ENCODE data around the gene CCDC194. TPM values are rescaled to one million over a fixed set of nuclear protein-coding genes. Genes with fewer than 3 reads are reported as not detected.
A peak's percentile ranks its signal among the peaks of the same experiment; 100 is the strongest.
"Not testable (repeated sequence)": the region's sequence is repeated elsewhere in the genome, so short reads cannot be mapped to it uniquely, and the experiment has no call there.

CCDC194 gene
- total RNA-seq, 1 donor from 2014 or later = not detected

GRCh38 chr19:17379221-17379631, 14.8 kb downstream of the CCDC194 start:
- Histone ChIP-seq H3K9ac (ENCODE audit: low read depth in 1 of 3, low read length in 3 of 3) (peak overlapping the region in 1 of 3 donors; percentile 8), H3K4me3 (ENCODE audit: low read length in 3 of 3) (no peak overlapping the region), H3K27me3 (ENCODE audit: control insufficient read depth in 3 of 3, insufficient read depth in 3 of 3, low read length in 3 of 3) (no peaks in the 10 kb centered on the region), H3K9me3 (ENCODE audit: control insufficient read depth in 3 of 3, low read length in 3 of 3) (no peaks in the 10 kb centered on the region), H3K36me3 (ENCODE audit: control insufficient read depth in 3 of 3, insufficient read depth in 3 of 3, low read length in 3 of 3) (no peaks in the 10 kb centered on the region), H3K27ac (ENCODE audit: low read depth, low read length) (peak overlapping the region; percentile 7), H3K4me1 (ENCODE audit: control insufficient read depth in 3 of 3, insufficient read depth in 3 of 3, low read length in 3 of 3) (peaks cover 7 to 39% (median 30%) of the 10 kb centered on the region in 3 donors)

- Histone ChIP-seq H3K9me3 (ENCODE audit: control insufficient read depth in 3 of 3, low read length in 3 of 3) (no peaks in the 10 kb centered on the region), H3K27ac (ENCODE audit: low read depth, low read length) (no peak overlapping the region)
These were observed 15.7 kb downstream of the CCDC194 start for GRCh38 chr19:17378271-17378670.

GRCh38 chr19:17376935-17377600, 16.9 kb downstream of the CCDC194 start, which contains the start of gene PLVAP:
PLVAP (minus strand) TSS chr19:17377342; CDS start chr19:17377288, 54 bp downstream.
- Histone ChIP-seq H3K27ac (ENCODE audit: low read depth, low read length) (peak within 1 kb of the TSS; percentile 23), H3K9ac (ENCODE audit: low read depth in 1 of 3, low read length in 3 of 3) (peak within 1 kb of the TSS in 2 of 3 donors; percentile 25 to 43), H3K4me1 (ENCODE audit: control insufficient read depth in 3 of 3, insufficient read depth in 3 of 3, low read length in 3 of 3) (peaks cover 7 to 28% (median 22%) of the 10 kb centered on the region in 3 donors), H3K36me3 (ENCODE audit: control insufficient read depth in 3 of 3, insufficient read depth in 3 of 3, low read length in 3 of 3) (no peaks in the 10 kb centered on the region), H3K27me3 (ENCODE audit: control insufficient read depth in 3 of 3, insufficient read depth in 3 of 3, low read length in 3 of 3) (no peaks in the 10 kb centered on the region), H3K9me3 (ENCODE audit: control insufficient read depth in 3 of 3, low read length in 3 of 3) (no peaks in the 10 kb centered on the region), H3K4me3 (ENCODE audit: low read length in 3 of 3) (peak within 1 kb of the TSS; percentile 43 to 59 (median 56))

More at GRCh38 chr19:17378271-17378670, 15.7 kb downstream of the CCDC194 start:
- Histone ChIP-seq H3K9ac (ENCODE audit: low read depth in 1 of 3, low read length in 3 of 3) (peak overlapping the region in 1 of 3 donors; percentile 25), H3K36me3 (ENCODE audit: control insufficient read depth in 3 of 3, insufficient read depth in 3 of 3, low read length in 3 of 3) (no peaks in the 10 kb centered on the region), H3K4me3 (ENCODE audit: low read length in 3 of 3) (no peak overlapping the region), H3K4me1 (ENCODE audit: control insufficient read depth in 3 of 3, insufficient read depth in 3 of 3, low read length in 3 of 3) (peaks cover 7 to 36% (median 29%) of the 10 kb centered on the region in 3 donors), H3K27me3 (ENCODE audit: control insufficient read depth in 3 of 3, insufficient read depth in 3 of 3, low read length in 3 of 3) (no peaks in the 10 kb centered on the region)

GRCh38 chr19:17370026-17370587, 23.9 kb downstream of the CCDC194 start:
- peak overlapping the region; percentile 83 for H3K27ac ChIP-seq (ENCODE audit: low read depth, low read length)
- H3K27me3 ChIP-seq (ENCODE audit: control insufficient read depth in 3 of 3, insufficient read depth in 3 of 3, low read length in 3 of 3) = no peaks in the 10 kb centered on the region
- H3K9me3 ChIP-seq (ENCODE audit: control insufficient read depth in 3 of 3, low read length in 3 of 3) = no peaks in the 10 kb centered on the region
- H3K4me1 ChIP-seq (ENCODE audit: control insufficient read depth in 3 of 3, insufficient read depth in 3 of 3, low read length in 3 of 3) = peaks cover 6 to 11% (median 10%) of the 10 kb centered on the region in 3 donors
- H3K36me3 ChIP-seq (ENCODE audit: control insufficient read depth in 3 of 3, insufficient read depth in 3 of 3, low read length in 3 of 3) = no peaks in the 10 kb centered on the region
- H3K4me3 ChIP-seq (ENCODE audit: low read length in 3 of 3) = peak overlapping the region; percentile 37 to 63 (median 39)
- H3K9ac ChIP-seq (ENCODE audit: low read depth in 1 of 3, low read length in 3 of 3) = peak overlapping the region in 2 of 3 donors; percentile 54 to 78

GRCh38 chr19:17365361-17365760, 28.6 kb downstream of the CCDC194 start:
- Histone ChIP-seq H3K9me3 (ENCODE audit: control insufficient read depth in 3 of 3, low read length in 3 of 3) (no peaks in the 10 kb centered on the region), H3K27ac (ENCODE audit: low read depth, low read length) (no peak overlapping the region), H3K4me1 (ENCODE audit: control insufficient read depth in 3 of 3, insufficient read depth in 3 of 3, low read length in 3 of 3) (peaks cover 5% of the 10 kb centered on the region in 3 donors), H3K9ac (ENCODE audit: low read depth in 1 of 3, low read length in 3 of 3) (no peak overlapping the region), H3K4me3 (ENCODE audit: low read length in 3 of 3) (no peak overlapping the region), H3K36me3 (ENCODE audit: control insufficient read depth in 3 of 3, insufficient read depth in 3 of 3, low read length in 3 of 3) (peaks cover 0 to under 1% (median 0%) of the 10 kb centered on the region in 3 donors), H3K27me3 (ENCODE audit: control insufficient read depth in 3 of 3, insufficient read depth in 3 of 3, low read length in 3 of 3) (no peaks in the 10 kb centered on the region)

GRCh38 chr19:17363852-17364605, 30.0 kb downstream of the CCDC194 start:
- not testable (repeated sequence) for H3K27me3 ChIP-seq (ENCODE audit: control insufficient read depth in 3 of 3, insufficient read depth in 3 of 3, low read length in 3 of 3); H3K4me1 ChIP-seq (ENCODE audit: control insufficient read depth in 3 of 3, insufficient read depth in 3 of 3, low read length in 3 of 3); H3K27ac ChIP-seq (ENCODE audit: low read depth, low read length); H3K9ac ChIP-seq (ENCODE audit: low read depth in 1 of 3, low read length in 3 of 3); H3K4me3 ChIP-seq (ENCODE audit: low read length in 3 of 3); H3K36me3 ChIP-seq (ENCODE audit: control insufficient read depth in 3 of 3, insufficient read depth in 3 of 3, low read length in 3 of 3); H3K9me3 ChIP-seq (ENCODE audit: control insufficient read depth in 3 of 3, low read length in 3 of 3)

- peaks cover 0 to 3% (median 0%) of the 10 kb centered on the region in 3 donors for H3K36me3 ChIP-seq (ENCODE audit: control insufficient read depth in 3 of 3, insufficient read depth in 3 of 3, low read length in 3 of 3)
- H3K27me3 ChIP-seq (ENCODE audit: control insufficient read depth in 3 of 3, insufficient read depth in 3 of 3, low read length in 3 of 3) = no peaks in the 10 kb centered on the region
- H3K4me1 ChIP-seq (ENCODE audit: control insufficient read depth in 3 of 3, insufficient read depth in 3 of 3, low read length in 3 of 3) = peaks cover 0 to 5% (median 5%) of the 10 kb centered on the region in 3 donors
- H3K27ac ChIP-seq (ENCODE audit: low read depth, low read length) = no peak overlapping the region
- no peak overlapping the region for H3K9ac ChIP-seq (ENCODE audit: low read depth in 1 of 3, low read length in 3 of 3)
- no peaks in the 10 kb centered on the region for H3K9me3 ChIP-seq (ENCODE audit: control insufficient read depth in 3 of 3, low read length in 3 of 3)
- no peak overlapping the region for H3K4me3 ChIP-seq (ENCODE audit: low read length in 3 of 3)
These were observed 33.8 kb downstream of the CCDC194 start for GRCh38 chr19:17359905-17360800.

- Histone ChIP-seq H3K4me1 (ENCODE audit: control insufficient read depth in 3 of 3, insufficient read depth in 3 of 3, low read length in 3 of 3) (peaks cover 0 to 5% (median 5%) of the 10 kb centered on the region in 3 donors), H3K9ac (ENCODE audit: low read depth in 1 of 3, low read length in 3 of 3) (no peak overlapping the region), H3K36me3 (ENCODE audit: control insufficient read depth in 3 of 3, insufficient read depth in 3 of 3, low read length in 3 of 3) (peaks cover 0 to 3% (median 0%) of the 10 kb centered on the region in 3 donors), H3K9me3 (ENCODE audit: control insufficient read depth in 3 of 3, low read length in 3 of 3) (no peaks in the 10 kb centered on the region), H3K27me3 (ENCODE audit: control insufficient read depth in 3 of 3, insufficient read depth in 3 of 3, low read length in 3 of 3) (no peaks in the 10 kb centered on the region), H3K4me3 (ENCODE audit: low read length in 3 of 3) (no peak overlapping the region), H3K27ac (ENCODE audit: low read depth, low read length) (peak overlapping the region; percentile 9)
These were observed 35.6 kb downstream of the CCDC194 start for GRCh38 chr19:17358395-17358794.

- Histone ChIP-seq H3K27me3 (ENCODE audit: control insufficient read depth in 3 of 3, insufficient read depth in 3 of 3, low read length in 3 of 3) (no peaks in the 10 kb centered on the region), H3K9me3 (ENCODE audit: control insufficient read depth in 3 of 3, low read length in 3 of 3) (no peaks in the 10 kb centered on the region), H3K36me3 (ENCODE audit: control insufficient read depth in 3 of 3, insufficient read depth in 3 of 3, low read length in 3 of 3) (peaks cover 0 to 3% (median 0%) of the 10 kb centered on the region in 3 donors), H3K9ac (ENCODE audit: low read depth in 1 of 3, low read length in 3 of 3) (no peak overlapping the region), H3K4me3 (ENCODE audit: low read length in 3 of 3) (no peak overlapping the region), H3K4me1 (ENCODE audit: control insufficient read depth in 3 of 3, insufficient read depth in 3 of 3, low read length in 3 of 3) (peaks cover 5 to 9% (median 8%) of the 10 kb centered on the region in 3 donors), H3K27ac (ENCODE audit: low read depth, low read length) (peak overlapping the region; percentile 9)
These were observed 36.3 kb downstream of the CCDC194 start for GRCh38 chr19:17357724-17358123.

All from skeletal muscle tissue (tissue), 4 donors.